NCI-H2227 treated with DMSO at 0.1 percent for 48 hours (cell line): ENCODE measurements around the gene CAPG.
"Not testable (repeated sequence)": the region's sequence is repeated elsewhere in the genome, so short reads cannot be mapped to it uniquely, and the experiment has no call there.

Source experiments
- DNase-seq: peaks from one replicate; lab custom pipeline; 2025; lab: John Stamatoyannopoulos, UW

Gene CAPG

GRCh38 chr2:85409845-85410583 is at the start of gene CAPG:
Gene CAPG (minus strand): TSS chr2:85410366. CDS start chr2:85402145, 8,221 bp downstream.
- DNase-seq: no peak

GRCh38 chr2:85459771-85460170 is 49.6 kb upstream of the CAPG start:
- DNase-seq: no peak

GRCh38 chr2:85458601-85459563 is 48.7 kb upstream of the CAPG start:
- DNase-seq: no peak

- DNase-seq: no peak
Observed at GRCh38 chr2:85457877-85458316, 47.7 kb upstream of the CAPG start.

- DNase-seq: no peak
Observed at GRCh38 chr2:85457043-85457442, 46.9 kb upstream of the CAPG start.

- no peak for DNase-seq
Observed at GRCh38 chr2:85455552-85456090, 45.5 kb upstream of the CAPG start.

GRCh38 chr2:85453571-85453970 is 43.4 kb upstream of the CAPG start:
- no peak for DNase-seq

GRCh38 chr2:85452237-85452636 is 42.1 kb upstream of the CAPG start:
- no peak for DNase-seq

- no peak for DNase-seq
Observed at GRCh38 chr2:85449214-85449588, 39.0 kb upstream of the CAPG start.

GRCh38 chr2:85448461-85449213 is 38.5 kb upstream of the CAPG start:
- no peak for DNase-seq

- no peak for DNase-seq
Observed at GRCh38 chr2:85447222-85447585, 37.0 kb upstream of the CAPG start.

GRCh38 chr2:85446296-85447221 is 36.4 kb upstream of the CAPG start:
- DNase-seq: no peak

- no peak for DNase-seq
Observed at GRCh38 chr2:85445316-85446295, 35.4 kb upstream of the CAPG start.

- DNase-seq: no peak
Observed at GRCh38 chr2:85444629-85445172, 34.5 kb upstream of the CAPG start.

GRCh38 chr2:85441864-85442263 is 31.7 kb upstream of the CAPG start:
- DNase-seq: no peak

- DNase-seq: no peak
Observed at GRCh38 chr2:85440729-85441128, 30.6 kb upstream of the CAPG start.

GRCh38 chr2:85439986-85440385 is 29.8 kb upstream of the CAPG start:
- no peak for DNase-seq

- not testable (repeated sequence) for DNase-seq
Observed at GRCh38 chr2:85439569-85439968, 29.4 kb upstream of the CAPG start.

GRCh38 chr2:85439025-85439472 is 28.9 kb upstream of the CAPG start:
- DNase-seq: no peak
